ENCODE measurements around the gene TMEM272.

The TMEM272 gene

DNA sequence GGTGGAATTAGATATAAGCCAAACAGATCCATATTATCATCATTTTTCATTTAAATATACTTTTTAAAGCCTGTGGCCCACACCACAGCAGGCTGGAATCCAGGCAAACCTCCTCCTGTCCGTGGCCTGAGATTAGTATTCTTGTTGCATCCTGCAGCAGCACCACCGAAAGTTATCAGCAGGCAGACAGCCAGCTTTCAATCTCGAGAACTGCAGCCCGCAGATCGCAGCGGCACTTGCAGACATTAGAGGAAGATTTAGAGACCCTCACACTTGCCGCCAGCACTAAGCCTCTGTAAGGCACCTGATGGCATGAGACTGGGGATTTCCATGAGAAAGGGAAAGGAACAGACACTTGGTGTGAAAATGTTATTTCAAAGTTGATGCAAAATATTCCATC, 48.4 kb downstream of the TMEM272 start:
- no peaks in the 10 kb centered on the region for H3K9me3 Mint-ChIP-seq
- DNase-seq (no peak), ATAC-seq (no peak)
- no peak overlapping the region for H3K4me3 Mint-ChIP-seq
- H3K27ac Mint-ChIP-seq = peak overlapping the region; percentile 27
- H3K4me1 Mint-ChIP-seq = peaks cover 54% of the 10 kb centered on the region
- H3K36me3 Mint-ChIP-seq (ENCODE audit: low read depth) = peaks cover 8% of the 10 kb centered on the region
- no peaks in the 10 kb centered on the region for H3K27me3 Mint-ChIP-seq

DNA sequence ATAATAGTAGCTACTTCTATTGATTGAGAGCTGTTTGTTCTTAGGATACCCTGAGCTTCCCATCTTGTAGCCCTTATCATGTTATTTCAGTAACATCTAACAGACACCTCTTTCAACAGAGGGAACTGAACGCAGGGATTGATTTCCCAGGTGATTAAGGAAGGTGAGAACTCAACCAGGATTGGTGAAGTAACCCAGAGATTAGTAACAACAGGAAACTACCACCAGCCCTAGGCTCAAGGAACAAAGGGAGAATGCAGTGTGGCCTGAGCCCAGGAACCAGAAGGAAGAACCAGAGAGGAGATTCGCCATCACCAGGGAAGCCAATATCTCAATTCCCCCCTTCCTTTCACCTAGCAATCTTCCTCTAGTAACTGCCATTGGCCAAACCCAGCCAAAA, 49.6 kb downstream of the TMEM272 start:
- no peak overlapping the region for H3K4me3 Mint-ChIP-seq
- DNase-seq = no peak
- no peak overlapping the region for H3K27ac Mint-ChIP-seq
- ATAC-seq = no peak
- peaks cover 8% of the 10 kb centered on the region for H3K36me3 Mint-ChIP-seq (ENCODE audit: low read depth)
- H3K4me1 Mint-ChIP-seq = peaks cover 45% of the 10 kb centered on the region
- H3K27me3 Mint-ChIP-seq = no peaks in the 10 kb centered on the region
- no peaks in the 10 kb centered on the region for H3K9me3 Mint-ChIP-seq

GRCh38 chr13:51794964-51795363, 50.0 kb downstream of the TMEM272 start:
- ATAC-seq (no peak), DNase-seq (no peak)
- Mint-ChIP-seq H3K4me3 (no peak overlapping the region), H3K9me3 (no peaks in the 10 kb centered on the region), H3K27me3 (no peaks in the 10 kb centered on the region), H3K27ac (no peak overlapping the region), H3K36me3 (ENCODE audit: low read depth) (peaks cover 8% of the 10 kb centered on the region), H3K4me1 (peaks cover 42% of the 10 kb centered on the region)

DNA sequence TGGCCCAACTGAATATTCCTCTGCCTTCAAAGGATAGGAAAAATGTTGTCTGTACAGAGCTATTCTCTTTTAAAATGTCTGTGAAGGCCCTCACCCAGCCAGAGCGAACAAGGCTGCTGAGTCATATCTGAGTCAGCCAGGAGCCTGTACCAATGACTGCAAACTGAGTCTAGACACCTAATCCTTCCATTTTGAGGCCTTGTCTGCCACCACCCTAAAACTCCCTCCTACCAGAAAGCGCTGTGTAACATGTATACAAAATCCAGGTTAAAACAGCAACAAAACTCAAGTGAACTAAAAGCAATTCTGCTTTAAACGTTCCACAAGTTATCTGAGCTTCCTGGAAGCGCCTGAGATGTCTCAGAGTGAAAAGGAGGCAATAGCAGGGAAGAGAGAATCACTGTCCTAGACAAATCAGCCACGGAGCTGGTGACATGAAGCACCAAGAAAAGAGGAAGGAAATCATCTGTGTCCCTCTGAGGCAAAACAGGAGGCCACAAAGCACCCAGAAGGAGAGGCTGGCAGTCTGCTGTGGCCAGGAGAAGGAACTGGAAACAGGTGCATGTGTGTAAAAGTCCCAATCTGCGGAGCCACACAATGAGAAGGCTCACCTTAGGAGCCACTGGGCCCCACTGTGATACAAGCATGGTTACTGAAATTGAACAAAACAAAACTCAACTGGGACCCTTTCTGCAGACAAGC, 51.3 kb downstream of the TMEM272 start:
- peak; percentile 45 for DNase-seq
- Mint-ChIP-seq H3K9me3 (no peaks in the 10 kb centered on the region), H3K36me3 (ENCODE audit: low read depth) (peaks cover 8% of the 10 kb centered on the region), H3K27me3 (no peaks in the 10 kb centered on the region), H3K27ac (peak overlapping the region; percentile 87), H3K4me3 (peak overlapping the region; percentile 29), H3K4me1 (peaks cover 42% of the 10 kb centered on the region)
- ATAC-seq = peak; percentile 94

DNA sequence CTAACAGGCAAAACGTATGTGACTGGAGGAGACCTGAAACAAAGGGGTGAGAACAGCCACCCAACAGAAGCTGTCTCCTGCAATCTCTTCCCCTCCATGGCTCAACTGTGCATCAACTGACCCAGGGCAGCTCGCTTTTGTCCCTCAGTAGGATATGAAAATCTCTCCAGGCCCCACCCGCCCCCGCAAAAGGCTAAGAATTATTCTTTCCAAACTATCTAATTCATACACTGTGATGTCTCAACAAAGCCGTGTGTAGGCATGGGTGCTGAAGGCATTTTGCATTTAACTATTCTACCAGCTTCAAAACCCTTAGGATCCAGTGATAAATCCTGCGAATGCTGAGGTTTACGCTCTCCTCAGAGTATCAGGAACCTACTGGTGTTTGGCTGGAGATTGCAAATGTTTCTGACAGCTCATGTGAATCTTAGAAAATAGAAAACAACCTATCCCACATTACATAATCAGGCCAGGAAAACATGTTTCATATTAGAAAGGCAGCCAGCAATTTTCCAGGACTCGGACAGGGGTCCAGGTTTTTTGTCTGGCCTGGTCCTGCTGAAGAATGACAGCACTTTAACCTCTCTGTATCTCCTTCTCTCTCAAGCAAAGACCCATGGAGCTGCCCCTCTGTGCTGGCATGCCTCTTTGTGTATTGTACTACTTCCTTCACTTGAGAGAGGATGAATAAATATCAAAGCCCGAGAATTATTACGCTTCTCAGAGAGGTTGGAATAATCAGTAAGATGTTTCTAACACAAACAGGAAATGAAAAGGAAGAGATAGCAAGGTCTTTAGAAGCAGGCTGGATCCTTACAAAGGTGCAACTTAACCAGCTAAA, 58.3 kb downstream of the TMEM272 start:
- no peak overlapping the region for H3K4me3 Mint-ChIP-seq
- no peaks in the 10 kb centered on the region for H3K36me3 Mint-ChIP-seq (ENCODE audit: low read depth)
- H3K27ac Mint-ChIP-seq = no peak overlapping the region

GRCh38 chr13:51785712-51786424, 59.1 kb downstream of the TMEM272 start:
- H3K4me3 Mint-ChIP-seq = no peak overlapping the region
- H3K36me3 Mint-ChIP-seq (ENCODE audit: low read depth) = no peaks in the 10 kb centered on the region
- DNase-seq (no peak), ATAC-seq (no peak)
- no peaks in the 10 kb centered on the region for H3K27me3 Mint-ChIP-seq
- no peak overlapping the region for H3K27ac Mint-ChIP-seq
- no peaks in the 10 kb centered on the region for H3K9me3 Mint-ChIP-seq
- H3K4me1 Mint-ChIP-seq = no peaks in the 10 kb centered on the region

More for the DNA sequence above, 58.3 kb downstream of the TMEM272 start:
- DNase-seq (no peak), ATAC-seq (no peak)
- no peaks in the 10 kb centered on the region for H3K4me1 Mint-ChIP-seq
- no peaks in the 10 kb centered on the region for H3K9me3 Mint-ChIP-seq
- no peaks in the 10 kb centered on the region for H3K27me3 Mint-ChIP-seq

DNA sequence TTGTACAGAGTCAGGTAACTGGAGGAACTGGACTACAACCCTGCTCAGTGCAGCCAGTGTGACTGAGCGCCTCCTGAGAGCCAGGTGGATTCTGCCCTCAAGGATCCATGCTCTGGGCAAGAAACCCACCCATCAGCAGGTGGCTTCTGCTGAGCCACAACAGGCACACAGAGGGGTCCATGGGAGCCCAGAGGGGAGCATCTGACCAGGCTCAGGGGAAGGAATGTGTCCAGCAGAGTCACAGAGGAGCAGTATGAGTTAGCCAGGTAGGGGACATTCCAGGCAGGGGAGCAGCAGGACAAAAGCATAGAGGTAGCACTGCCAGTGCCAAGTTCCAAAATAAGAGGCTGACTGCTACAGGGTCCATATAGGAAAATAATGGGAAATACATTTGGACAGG, 60.9 kb downstream of the TMEM272 start:
- no peaks in the 10 kb centered on the region for H3K27me3 Mint-ChIP-seq
- H3K9me3 Mint-ChIP-seq = no peaks in the 10 kb centered on the region
- no peaks in the 10 kb centered on the region for H3K4me1 Mint-ChIP-seq
- no peak for DNase-seq
- no peak overlapping the region for H3K27ac Mint-ChIP-seq
- no peaks in the 10 kb centered on the region for H3K36me3 Mint-ChIP-seq (ENCODE audit: low read depth)
- H3K4me3 Mint-ChIP-seq = no peak overlapping the region
- no peak for ATAC-seq

DNA sequence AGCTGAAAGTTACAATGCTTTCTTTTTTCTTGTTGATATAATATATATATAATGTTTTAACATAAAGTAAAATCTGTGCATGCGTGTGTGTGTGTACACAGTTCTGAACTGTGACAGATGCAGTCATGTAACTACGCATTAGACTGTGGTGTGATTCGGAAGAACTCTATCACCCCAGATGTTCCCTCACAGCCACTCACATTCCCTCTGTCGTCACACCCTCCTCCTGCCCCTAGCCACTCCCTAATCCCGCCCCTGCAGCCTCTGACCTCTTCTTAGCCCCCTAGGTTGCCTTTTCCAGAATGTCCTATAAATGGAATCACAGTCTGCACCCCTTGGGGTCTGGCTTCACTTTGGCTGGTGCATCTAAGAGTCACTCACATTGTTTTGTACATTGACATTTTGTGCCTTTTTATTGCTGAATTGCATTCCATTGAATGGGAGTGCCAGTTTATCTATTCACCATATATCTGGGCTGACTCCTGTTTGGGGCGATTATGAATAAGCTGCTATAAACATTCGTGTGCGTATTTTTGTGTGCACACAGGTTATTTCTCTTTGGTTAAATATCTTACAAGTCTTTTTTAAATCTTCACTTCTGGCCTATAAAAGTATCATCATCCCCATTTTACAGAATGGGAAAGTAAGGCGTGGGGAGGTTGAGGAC, 61.4 kb downstream of the TMEM272 start:
- DNase-seq (no peak), ATAC-seq (no peak)
- Mint-ChIP-seq H3K4me3 (no peak overlapping the region), H3K9me3 (no peaks in the 10 kb centered on the region), H3K27ac (no peak overlapping the region), H3K4me1 (no peaks in the 10 kb centered on the region), H3K27me3 (no peaks in the 10 kb centered on the region), H3K36me3 (ENCODE audit: low read depth) (no peaks in the 10 kb centered on the region)

- ATAC-seq = no peak
- Mint-ChIP-seq H3K4me1 (no peaks in the 10 kb centered on the region), H3K36me3 (ENCODE audit: low read depth) (no peaks in the 10 kb centered on the region), H3K9me3 (no peaks in the 10 kb centered on the region), H3K27me3 (no peaks in the 10 kb centered on the region), H3K27ac (no peak overlapping the region), H3K4me3 (no peak overlapping the region)
- DNase-seq = no peak
Measured at GRCh38 chr13:51782026-51782710, 62.8 kb downstream of the TMEM272 start.

DNA sequence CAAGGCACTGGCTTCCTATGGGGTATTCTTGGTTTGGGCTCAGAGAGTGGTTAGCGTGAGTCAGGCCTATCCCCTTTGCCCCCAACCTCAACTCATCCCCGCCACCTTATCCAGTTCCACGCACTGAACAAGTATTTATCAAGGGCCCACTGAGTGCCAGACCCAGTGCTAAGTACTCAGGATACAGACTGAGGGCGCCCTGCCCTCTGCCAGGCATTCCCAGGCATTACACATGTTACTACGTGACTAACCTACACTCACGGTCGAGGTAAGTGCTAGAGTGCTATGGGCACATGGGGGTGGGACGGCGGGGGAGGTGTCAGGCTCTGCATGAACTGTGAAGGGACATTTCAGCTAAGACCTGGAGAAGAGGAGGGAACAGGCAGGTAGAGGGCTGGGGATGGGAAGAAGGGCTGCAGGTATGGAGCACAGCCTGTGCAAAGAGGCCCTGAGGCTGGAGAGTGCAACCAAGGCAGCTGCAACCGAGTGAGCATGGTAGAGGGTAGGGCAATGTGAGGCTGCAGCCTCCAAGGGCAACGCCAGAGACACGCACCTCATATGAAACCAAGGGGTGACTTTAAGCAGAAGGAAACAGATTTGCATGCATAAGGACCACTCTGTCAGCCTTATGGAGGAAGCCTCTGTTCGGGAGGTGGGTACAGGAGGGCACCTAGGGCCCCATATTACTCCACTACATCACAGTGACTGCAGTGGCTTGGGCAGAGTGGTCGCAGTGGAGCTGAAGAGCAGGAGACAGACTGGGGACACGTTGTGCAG, 63.5 kb downstream of the TMEM272 start:
- Mint-ChIP-seq H3K4me3 (no peak overlapping the region), H3K9me3 (no peaks in the 10 kb centered on the region), H3K27ac (no peak overlapping the region), H3K36me3 (ENCODE audit: low read depth) (no peaks in the 10 kb centered on the region), H3K27me3 (no peaks in the 10 kb centered on the region), H3K4me1 (no peaks in the 10 kb centered on the region)
- ATAC-seq (peak; percentile 80), DNase-seq (no peak)

- Mint-ChIP-seq H3K27ac (no peak overlapping the region), H3K4me1 (no peaks in the 10 kb centered on the region), H3K27me3 (no peaks in the 10 kb centered on the region), H3K36me3 (ENCODE audit: low read depth) (no peaks in the 10 kb centered on the region), H3K9me3 (no peaks in the 10 kb centered on the region), H3K4me3 (no peak overlapping the region)
- ATAC-seq (no peak), DNase-seq (no peak)
Measured at GRCh38 chr13:51780099-51780498, 64.9 kb downstream of the TMEM272 start.

- H3K4me1 Mint-ChIP-seq = no peaks in the 10 kb centered on the region
- no peak overlapping the region for H3K27ac Mint-ChIP-seq
- DNase-seq = no peak
- ATAC-seq = no peak
- H3K27me3 Mint-ChIP-seq = no peaks in the 10 kb centered on the region
- no peak overlapping the region for H3K4me3 Mint-ChIP-seq
- no peaks in the 10 kb centered on the region for H3K9me3 Mint-ChIP-seq
- no peaks in the 10 kb centered on the region for H3K36me3 Mint-ChIP-seq (ENCODE audit: low read depth)
Measured at GRCh38 chr13:51778392-51778791, 66.6 kb downstream of the TMEM272 start.

- Mint-ChIP-seq H3K27ac (no peak overlapping the region), H3K4me3 (no peak overlapping the region)
Measured at GRCh38 chr13:51777921-51778320, 67.1 kb downstream of the TMEM272 start.

More at GRCh38 chr13:51777921-51778320, 67.1 kb downstream of the TMEM272 start:
- Mint-ChIP-seq H3K27me3 (no peaks in the 10 kb centered on the region), H3K4me1 (no peaks in the 10 kb centered on the region), H3K9me3 (no peaks in the 10 kb centered on the region), H3K36me3 (ENCODE audit: low read depth) (no peaks in the 10 kb centered on the region)
- DNase-seq (no peak), ATAC-seq (no peak)
